OCI-LY7 (cell line): Measurements from ENCODE around the gene RBM28. TPM values are rescaled to one million over a fixed set of nuclear protein-coding genes. Genes with fewer than 3 reads are reported as not detected.

Experiments used
- Bru-seq: library from RNA; stranded (reverse); fragments of 400-500 nt; gene quantifications from one replicate; lab custom pipeline; 2021; lab: Mats Ljungman, UMichigan
- BruChase-seq, 2 experiments: library from RNA; stranded (reverse); fragments of 400-500 nt; gene quantifications; one replicate each; lab custom pipeline; 2021; lab: Mats Ljungman, UMichigan
- BruUV-seq: library from RNA; stranded (reverse); fragments of 400-500 nt; replicated peaks from 2 replicates; lab custom pipeline; 2021; lab: Mats Ljungman, UMichigan
- CTCF ChIA-PET: fragments of 300-600 bp; sonication (Branson Sonifier 250); formaldehyde crosslinking; loops from one replicate; lab custom pipeline; 2022; ENCODE audit warnings: antibody characterized with exemption; ENCODE audit not compliant: unreplicated experiment; lab: Charles Lee
- POLR2A ChIA-PET: fragments of 300-600 bp; sonication (Branson Sonifier 250); formaldehyde crosslinking; loops from one replicate; lab custom pipeline; 2022; ENCODE audit warnings: antibody characterized with exemption; lab: Charles Lee
- DNase-seq: peaks from one replicate; pipeline ENCODE4 v3.0.0-alpha.2; 2015; ENCODE audit warnings: low spot score
- H2AFZ ChIP-seq: fragments of 200-600 bp; sonication (generic), shearing (Covaris generic); 2 replicates; pipeline ENCODE4 v1.6.1; 2014; ENCODE audit warnings: mild to moderate bottlenecking, antibody characterized with exemption, low read length, moderate library complexity
- H3K27ac ChIP-seq: fragments of 200-600 bp; sonication (generic); 2 replicates; pipeline ENCODE4 v1.5.1; 2014; ENCODE audit warnings: mixed run types, low read depth, mild to moderate bottlenecking, moderate library complexity, low read length, inconsistent platforms; ENCODE audit not compliant: poor library complexity, severe bottlenecking
- H3K36me3 ChIP-seq: fragments of 200-600 bp; sonication (generic); 2 replicates; pipeline ENCODE4 v1.6.1; 2014; ENCODE audit warnings: mild to moderate bottlenecking, antibody characterized with exemption, low read length, moderate library complexity, mixed read lengths; ENCODE audit not compliant: insufficient read depth
- H3K4me1 ChIP-seq: fragments of 200-600 bp; sonication (generic); 2 replicates; pipeline ENCODE4 v1.5.1; 2014; ENCODE audit warnings: mild to moderate bottlenecking, low read length; ENCODE audit not compliant: insufficient read depth, poor library complexity, severe bottlenecking
- H3K4me2 ChIP-seq: fragments of 200-600 bp; sonication (generic); 2 replicates; pipeline ENCODE4 v1.6.1; 2014; ENCODE audit warnings: mild to moderate bottlenecking, low read length
- H3K4me3 ChIP-seq: fragments of 200-600 bp; sonication (generic); 2 replicates; pipeline ENCODE4 v1.5.1; 2014; ENCODE audit warnings: mild to moderate bottlenecking, low read depth, low read length; ENCODE audit not compliant: poor library complexity, severe bottlenecking
- H3K79me2 ChIP-seq: fragments of 200-600 bp; sonication (generic); 2 replicates; pipeline ENCODE4 v1.6.1; 2016; ENCODE audit warnings: low read depth, mild to moderate bottlenecking, low read length, moderate library complexity, mixed read lengths; ENCODE audit not compliant: insufficient read depth
- H3K9me2 ChIP-seq: fragments of 200-600 bp; sonication (generic); 2 replicates; pipeline ENCODE4 v1.6.1; 2016; ENCODE audit warnings: mild to moderate bottlenecking, low read length, mixed read lengths; ENCODE audit not compliant: insufficient read depth
- H3K9me3 ChIP-seq: fragments of 200-600 bp; sonication (generic); 2 replicates; pipeline ENCODE4 v1.6.1; 2014; ENCODE audit warnings: mild to moderate bottlenecking, mixed run types, low read length, mixed read lengths
- H4K20me1 ChIP-seq: fragments of 200-600 bp; sonication (generic); 2 replicates; pipeline ENCODE4 v1.6.1; 2014; ENCODE audit warnings: mild to moderate bottlenecking, antibody characterized with exemption, low read length, moderate library complexity, mixed read lengths; ENCODE audit not compliant: insufficient read depth
- EZH2phosphoT487 ChIP-seq: fragments of 200-600 bp; sonication (generic); IDR thresholded peaks from 2 replicates; pipeline ENCODE4 v1.6.1; 2018; ENCODE audit warnings: low read depth, borderline replicate concordance, mild to moderate bottlenecking, mixed run types, antibody characterized with exemption, low read length, moderate library complexity, mixed read lengths
- intact Hi-C: fragments of 100-400 bp; cut with micrococcal nuclease; formaldehyde crosslinking; loops from one replicate; pipeline ENCODE4 v1.10.0; 2022; ENCODE audit not compliant: unreplicated experiment
- long read RNA-seq: library from polyadenylated mRNA; stranded (forward); transcript quantifications from one replicate; pipeline ENCODE4 v2.0.0, GENCODE V29; 2022
- total RNA-seq, 2 experiments: library from RNA; depleted of rRNA in 1 of 2; stranded (reverse); fragments of >200 nt in 1 of 2; shearing (Covaris generic) in 1 of 2; gene quantifications; 2 replicates each; pipeline ENCODE4 v1.2.3, GENCODE V29; 2014 to 2022
- TF ChIP-seq, protein P1 (sequence below): fragments of 200-600 bp; sonication (generic); conservative IDR thresholded peaks from 2 replicates; pipeline ENCODE4 v1.5.1; 2014; ENCODE audit warnings: mild to moderate bottlenecking, antibody characterized with exemption, low read length, moderate library complexity, mixed read lengths

The RBM28 gene, protein sequence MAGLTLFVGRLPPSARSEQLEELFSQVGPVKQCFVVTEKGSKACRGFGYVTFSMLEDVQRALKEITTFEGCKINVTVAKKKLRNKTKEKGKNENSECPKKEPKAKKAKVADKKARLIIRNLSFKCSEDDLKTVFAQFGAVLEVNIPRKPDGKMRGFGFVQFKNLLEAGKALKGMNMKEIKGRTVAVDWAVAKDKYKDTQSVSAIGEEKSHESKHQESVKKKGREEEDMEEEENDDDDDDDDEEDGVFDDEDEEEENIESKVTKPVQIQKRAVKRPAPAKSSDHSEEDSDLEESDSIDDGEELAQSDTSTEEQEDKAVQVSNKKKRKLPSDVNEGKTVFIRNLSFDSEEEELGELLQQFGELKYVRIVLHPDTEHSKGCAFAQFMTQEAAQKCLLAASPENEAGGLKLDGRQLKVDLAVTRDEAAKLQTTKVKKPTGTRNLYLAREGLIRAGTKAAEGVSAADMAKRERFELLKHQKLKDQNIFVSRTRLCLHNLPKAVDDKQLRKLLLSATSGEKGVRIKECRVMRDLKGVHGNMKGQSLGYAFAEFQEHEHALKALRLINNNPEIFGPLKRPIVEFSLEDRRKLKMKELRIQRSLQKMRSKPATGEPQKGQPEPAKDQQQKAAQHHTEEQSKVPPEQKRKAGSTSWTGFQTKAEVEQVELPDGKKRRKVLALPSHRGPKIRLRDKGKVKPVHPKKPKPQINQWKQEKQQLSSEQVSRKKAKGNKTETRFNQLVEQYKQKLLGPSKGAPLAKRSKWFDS
- 35.6 and 64.6 TPM in 2 replicates for total RNA-seq (2014; rRNA removed; shearing (Covaris generic))
- total RNA-seq (2022): 70.0 and 70.8 TPM in 2 replicates
- percentile 85 among the genes with signal in this experiment for Bru-seq, nascent RNA
- BruChase-seq, experiment 1, labeled RNA remaining after a 6-hour chase: percentile 91 among the genes with signal in this experiment
- percentile 92 among the genes with signal in this experiment for BruChase-seq, experiment 2, labeled RNA remaining after a 2-hour chase
- long read RNA-seq, full-length matches to known transcripts: 99 of 135 reads
- long read RNA-seq, partial matches to known transcripts: 7 of 135 reads
- long read RNA-seq, other reads (novel, unspliced or antisense): 29 of 135 reads

DNA sequence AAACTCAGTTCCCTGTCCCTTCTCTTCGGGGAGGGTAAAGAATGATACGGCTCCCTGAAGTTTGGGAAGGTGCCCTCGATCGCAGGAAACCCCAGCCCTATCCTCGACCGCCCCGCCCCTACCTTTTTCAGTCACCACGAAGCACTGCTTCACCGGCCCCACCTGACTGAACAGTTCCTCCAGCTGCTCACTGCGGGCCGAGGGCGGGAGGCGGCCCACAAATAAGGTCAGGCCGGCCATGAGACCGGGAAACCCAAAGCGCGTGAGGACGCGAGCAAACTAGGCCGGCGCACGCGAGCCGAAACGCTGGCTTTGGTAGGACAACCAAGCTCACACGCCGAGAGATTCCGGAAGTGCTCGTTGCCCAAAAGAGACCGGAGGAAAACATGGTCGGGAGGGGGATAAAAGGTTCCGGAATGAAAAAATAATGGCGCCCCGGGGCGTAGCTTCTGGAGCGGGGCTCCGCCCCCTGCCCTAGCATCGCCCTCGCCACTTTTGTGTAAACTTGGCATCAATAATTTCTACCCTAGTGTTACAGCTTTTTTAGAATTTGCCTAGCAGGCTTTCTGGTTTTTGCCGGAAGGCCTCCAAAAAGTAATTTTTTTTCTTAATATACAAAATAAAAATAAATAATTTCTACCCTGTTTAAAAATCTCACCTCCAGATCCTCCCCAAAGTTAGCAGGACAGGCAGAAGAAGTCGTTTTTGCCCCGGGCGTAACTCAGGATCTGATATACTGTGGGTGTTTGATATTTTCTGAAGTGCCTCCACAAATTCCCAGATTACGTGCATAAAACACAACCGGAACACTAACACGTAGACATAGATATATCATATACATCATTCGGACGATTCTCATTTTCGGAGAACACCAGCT, at the start of gene RBM28:
Gene RBM28, minus strand, starts transcription at position 355 of the 877 bp plus-strand sequence. Its CDS starts 115 bp downstream, at position 240.
- Histone ChIP-seq H3K4me2 (peak within 1 kb of the TSS; percentile 95), H3K9me3 (no peaks in the 10 kb centered on the region), H3K27ac (peak within 1 kb of the TSS; percentile 72), H3K9me2 (no peaks in the 10 kb centered on the region), H3K4me3 (peak within 1 kb of the TSS; percentile 87), H3K4me1 (peaks cover 19% of the 10 kb centered on the region), H4K20me1 (peaks cover 9% of the 10 kb centered on the region; the same call in 1 of the 2 replicates), H2AFZ (peak within 1 kb of the TSS; percentile 95), H3K36me3 (peaks cover 26% of the 10 kb centered on the region), H3K79me2 (peaks cover 38% of the 10 kb centered on the region)
- ChIA-PET POLR2A (interaction anchor here (0.6 to 1.6 kb wide), 9 partner anchors 9 to 1437 kb away, joined by 3 to 7 read pairs (median 4); no protein-coding TSS in a partner anchor), CTCF (interaction anchor here (1.0 to 1.1 kb wide), 2 partner anchors 38 to 44 kb away, joined by 4 to 8 read pairs; no protein-coding TSS in a partner anchor)
- intact Hi-C loops: loop anchor here (1.0 to 10.0 kb wide), 2 partner anchors 66 to 1711 kb away; partner anchors contain the start of genes IMPDH1 and ZC3HC1
- no peak for TF ChIP-seq EZH2phosphoT487
- TF ChIP-seq, protein P1, sequence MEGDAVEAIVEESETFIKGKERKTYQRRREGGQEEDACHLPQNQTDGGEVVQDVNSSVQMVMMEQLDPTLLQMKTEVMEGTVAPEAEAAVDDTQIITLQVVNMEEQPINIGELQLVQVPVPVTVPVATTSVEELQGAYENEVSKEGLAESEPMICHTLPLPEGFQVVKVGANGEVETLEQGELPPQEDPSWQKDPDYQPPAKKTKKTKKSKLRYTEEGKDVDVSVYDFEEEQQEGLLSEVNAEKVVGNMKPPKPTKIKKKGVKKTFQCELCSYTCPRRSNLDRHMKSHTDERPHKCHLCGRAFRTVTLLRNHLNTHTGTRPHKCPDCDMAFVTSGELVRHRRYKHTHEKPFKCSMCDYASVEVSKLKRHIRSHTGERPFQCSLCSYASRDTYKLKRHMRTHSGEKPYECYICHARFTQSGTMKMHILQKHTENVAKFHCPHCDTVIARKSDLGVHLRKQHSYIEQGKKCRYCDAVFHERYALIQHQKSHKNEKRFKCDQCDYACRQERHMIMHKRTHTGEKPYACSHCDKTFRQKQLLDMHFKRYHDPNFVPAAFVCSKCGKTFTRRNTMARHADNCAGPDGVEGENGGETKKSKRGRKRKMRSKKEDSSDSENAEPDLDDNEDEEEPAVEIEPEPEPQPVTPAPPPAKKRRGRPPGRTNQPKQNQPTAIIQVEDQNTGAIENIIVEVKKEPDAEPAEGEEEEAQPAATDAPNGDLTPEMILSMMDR: no peak
- DNase-seq: peak; percentile 96
- no TSS peak for BruUV-seq

DNA sequence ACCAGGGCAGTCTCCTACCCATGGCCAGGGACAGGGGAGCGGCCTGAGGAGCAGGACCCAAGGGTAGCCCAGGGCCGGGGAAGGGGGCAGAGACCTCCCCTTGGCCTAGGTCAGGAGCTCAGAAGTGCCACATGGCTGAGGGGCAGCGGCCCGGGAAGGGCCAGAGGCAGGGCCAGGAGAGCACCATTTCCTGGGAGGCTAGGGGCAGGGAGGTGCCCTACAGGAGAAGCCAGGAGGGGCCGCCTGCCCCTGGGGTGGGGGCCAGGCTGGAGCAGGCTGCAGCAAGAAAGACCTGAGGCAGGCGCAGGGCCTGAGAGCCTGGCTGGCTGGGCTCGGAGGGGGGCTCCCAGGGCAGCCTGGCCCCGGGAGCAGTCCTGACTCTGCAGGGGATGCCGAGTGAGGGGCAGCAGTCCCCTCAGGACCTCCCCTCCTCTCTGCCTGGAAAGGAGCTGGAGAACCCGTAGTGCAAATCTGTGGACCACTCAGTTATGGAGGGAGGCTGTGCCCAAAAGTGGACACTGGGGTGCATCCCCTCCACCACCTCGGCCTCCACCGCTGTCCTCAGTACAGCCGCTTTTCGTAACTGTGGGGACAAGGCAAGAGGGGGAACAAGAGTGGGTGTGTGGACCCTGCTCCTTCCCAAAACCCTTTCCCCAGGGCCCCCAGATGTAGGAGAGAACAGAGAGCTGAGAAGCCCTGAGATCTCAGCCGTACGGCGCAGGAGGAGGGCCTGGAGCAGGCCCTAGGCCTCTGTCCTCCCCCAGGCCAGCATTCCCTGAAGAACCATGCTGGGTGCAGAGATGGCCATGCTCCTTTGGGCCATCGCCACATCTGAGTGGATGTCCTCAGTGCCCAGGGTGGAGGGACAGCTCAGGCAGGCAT, 49.0 kb upstream of the RBM28 start:
- no peak for TF ChIP-seq EZH2phosphoT487
- TF ChIP-seq, protein P1: no peak
- Histone ChIP-seq H4K20me1 (no peaks in the 10 kb centered on the region), H3K4me2 (no peak overlapping the region), H3K27ac (no peak overlapping the region), H3K79me2 (no peaks in the 10 kb centered on the region), H3K36me3 (peaks cover 38% of the 10 kb centered on the region; the same call in 1 of the 2 replicates), H3K4me1 (no peaks in the 10 kb centered on the region), H3K4me3 (no peak overlapping the region), H3K9me3 (no peaks in the 10 kb centered on the region), H2AFZ (no peak overlapping the region), H3K9me2 (no peaks in the 10 kb centered on the region)
- DNase-seq: no peak
- ChIA-PET POLR2A (no interaction called here), CTCF (no interaction called here)
- BruUV-seq: no TSS peak
- intact Hi-C loops: no loop called here
